ENCODE data around the gene PRDM15.

GRCh38 chr21:41920476-41920875 is 41.3 kb upstream of the PRDM15 start:
- TF ChIP-seq, protein P1, sequence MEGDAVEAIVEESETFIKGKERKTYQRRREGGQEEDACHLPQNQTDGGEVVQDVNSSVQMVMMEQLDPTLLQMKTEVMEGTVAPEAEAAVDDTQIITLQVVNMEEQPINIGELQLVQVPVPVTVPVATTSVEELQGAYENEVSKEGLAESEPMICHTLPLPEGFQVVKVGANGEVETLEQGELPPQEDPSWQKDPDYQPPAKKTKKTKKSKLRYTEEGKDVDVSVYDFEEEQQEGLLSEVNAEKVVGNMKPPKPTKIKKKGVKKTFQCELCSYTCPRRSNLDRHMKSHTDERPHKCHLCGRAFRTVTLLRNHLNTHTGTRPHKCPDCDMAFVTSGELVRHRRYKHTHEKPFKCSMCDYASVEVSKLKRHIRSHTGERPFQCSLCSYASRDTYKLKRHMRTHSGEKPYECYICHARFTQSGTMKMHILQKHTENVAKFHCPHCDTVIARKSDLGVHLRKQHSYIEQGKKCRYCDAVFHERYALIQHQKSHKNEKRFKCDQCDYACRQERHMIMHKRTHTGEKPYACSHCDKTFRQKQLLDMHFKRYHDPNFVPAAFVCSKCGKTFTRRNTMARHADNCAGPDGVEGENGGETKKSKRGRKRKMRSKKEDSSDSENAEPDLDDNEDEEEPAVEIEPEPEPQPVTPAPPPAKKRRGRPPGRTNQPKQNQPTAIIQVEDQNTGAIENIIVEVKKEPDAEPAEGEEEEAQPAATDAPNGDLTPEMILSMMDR (IDR thresholded peaks at IDR 0.05; ENCODE audit: low read length) = no peak
- TF ChIP-seq EZH2 (optimal IDR thresholded peaks at IDR 0.05; ENCODE audit: low read depth, low read length) = no peak
